ENCODE data around the gene FOXO6.

FOXO6 gene

GRCh38 chr1:41320895-41321676 is 40.1 kb upstream of the FOXO6 start:
- peaks cover 0 to 17% of the 10 kb centered on the region in 2 donors for H3K4me1 ChIP-seq (ENCODE audit: control insufficient read depth in 1 of 2, insufficient read depth in 2 of 2, low read length in 2 of 2)
- no peaks in the 10 kb centered on the region for H3K36me3 ChIP-seq (ENCODE audit: control insufficient read depth in 1 of 2, insufficient read depth in 2 of 2, low read length in 2 of 2)
- no peak overlapping the region for H3K27ac ChIP-seq (ENCODE audit: low read length)
- H3K4me3 ChIP-seq (ENCODE audit: low read depth in 1 of 2, low read length in 2 of 2) = no peak overlapping the region
- no peaks in the 10 kb centered on the region for H3K9me3 ChIP-seq (ENCODE audit: control insufficient read depth in 1 of 2, low read length in 2 of 2)
- no peaks in the 10 kb centered on the region for H3K27me3 ChIP-seq (ENCODE audit: low read depth, low read length)

GRCh38 chr1:41322101-41322661 is 39.1 kb upstream of the FOXO6 start:
- Histone ChIP-seq H3K9me3 (ENCODE audit: control insufficient read depth in 1 of 2, low read length in 2 of 2) (no peaks in the 10 kb centered on the region), H3K4me1 (ENCODE audit: control insufficient read depth in 1 of 2, insufficient read depth in 2 of 2, low read length in 2 of 2) (peaks cover 0 to 17% of the 10 kb centered on the region in 2 donors), H3K36me3 (ENCODE audit: control insufficient read depth in 1 of 2, insufficient read depth in 2 of 2, low read length in 2 of 2) (no peaks in the 10 kb centered on the region), H3K27ac (ENCODE audit: low read length) (no peak overlapping the region), H3K27me3 (ENCODE audit: low read depth, low read length) (no peaks in the 10 kb centered on the region), H3K4me3 (ENCODE audit: low read depth in 1 of 2, low read length in 2 of 2) (no peak overlapping the region)

GRCh38 chr1:41322835-41323234 is 38.4 kb upstream of the FOXO6 start:
- no peaks in the 10 kb centered on the region for H3K36me3 ChIP-seq (ENCODE audit: control insufficient read depth in 1 of 2, insufficient read depth in 2 of 2, low read length in 2 of 2)
- peaks cover 0 to 17% of the 10 kb centered on the region in 2 donors for H3K4me1 ChIP-seq (ENCODE audit: control insufficient read depth in 1 of 2, insufficient read depth in 2 of 2, low read length in 2 of 2)
- no peak overlapping the region for H3K27ac ChIP-seq (ENCODE audit: low read length)
- no peaks in the 10 kb centered on the region for H3K9me3 ChIP-seq (ENCODE audit: control insufficient read depth in 1 of 2, low read length in 2 of 2)
- H3K4me3 ChIP-seq (ENCODE audit: low read depth in 1 of 2, low read length in 2 of 2) = no peak overlapping the region
- H3K27me3 ChIP-seq (ENCODE audit: low read depth, low read length) = no peaks in the 10 kb centered on the region

GRCh38 chr1:41323243-41323642 is 38.0 kb upstream of the FOXO6 start:
- H3K9me3 ChIP-seq (ENCODE audit: control insufficient read depth in 1 of 2, low read length in 2 of 2) = no peaks in the 10 kb centered on the region
- H3K36me3 ChIP-seq (ENCODE audit: control insufficient read depth in 1 of 2, insufficient read depth in 2 of 2, low read length in 2 of 2) = no peaks in the 10 kb centered on the region
- H3K4me1 ChIP-seq (ENCODE audit: control insufficient read depth in 1 of 2, insufficient read depth in 2 of 2, low read length in 2 of 2) = peaks cover 0 to 17% of the 10 kb centered on the region in 2 donors
- no peak overlapping the region for H3K4me3 ChIP-seq (ENCODE audit: low read depth in 1 of 2, low read length in 2 of 2)
- no peaks in the 10 kb centered on the region for H3K27me3 ChIP-seq (ENCODE audit: low read depth, low read length)
- no peak overlapping the region for H3K27ac ChIP-seq (ENCODE audit: low read length)

- Histone ChIP-seq H3K9me3 (ENCODE audit: control insufficient read depth in 1 of 2, low read length in 2 of 2) (no peaks in the 10 kb centered on the region), H3K36me3 (ENCODE audit: control insufficient read depth in 1 of 2, insufficient read depth in 2 of 2, low read length in 2 of 2) (no peaks in the 10 kb centered on the region), H3K27me3 (ENCODE audit: low read depth, low read length) (no peaks in the 10 kb centered on the region), H3K4me3 (ENCODE audit: low read depth in 1 of 2, low read length in 2 of 2) (no peak overlapping the region), H3K27ac (ENCODE audit: low read length) (no peak overlapping the region), H3K4me1 (ENCODE audit: control insufficient read depth in 1 of 2, insufficient read depth in 2 of 2, low read length in 2 of 2) (no peaks in the 10 kb centered on the region)
These were observed 35.4 kb upstream of the FOXO6 start for GRCh38 chr1:41325801-41326200.

GRCh38 chr1:41327383-41327999 is 33.7 kb upstream of the FOXO6 start:
- no peaks in the 10 kb centered on the region for H3K36me3 ChIP-seq (ENCODE audit: control insufficient read depth in 1 of 2, insufficient read depth in 2 of 2, low read length in 2 of 2)
- no peaks in the 10 kb centered on the region for H3K9me3 ChIP-seq (ENCODE audit: control insufficient read depth in 1 of 2, low read length in 2 of 2)
- no peak overlapping the region for H3K4me3 ChIP-seq (ENCODE audit: low read depth in 1 of 2, low read length in 2 of 2)
- H3K27ac ChIP-seq (ENCODE audit: low read length) = no peak overlapping the region
- no peaks in the 10 kb centered on the region for H3K4me1 ChIP-seq (ENCODE audit: control insufficient read depth in 1 of 2, insufficient read depth in 2 of 2, low read length in 2 of 2)
- no peaks in the 10 kb centered on the region for H3K27me3 ChIP-seq (ENCODE audit: low read depth, low read length)

- H3K27me3 ChIP-seq (ENCODE audit: low read depth, low read length) = no peaks in the 10 kb centered on the region
- H3K9me3 ChIP-seq (ENCODE audit: control insufficient read depth in 1 of 2, low read length in 2 of 2) = peaks cover 0 to 1% of the 10 kb centered on the region in 2 donors
- no peaks in the 10 kb centered on the region for H3K4me1 ChIP-seq (ENCODE audit: control insufficient read depth in 1 of 2, insufficient read depth in 2 of 2, low read length in 2 of 2)
- no peaks in the 10 kb centered on the region for H3K36me3 ChIP-seq (ENCODE audit: control insufficient read depth in 1 of 2, insufficient read depth in 2 of 2, low read length in 2 of 2)
- H3K4me3 ChIP-seq (ENCODE audit: low read depth in 1 of 2, low read length in 2 of 2) = no peak overlapping the region
- H3K27ac ChIP-seq (ENCODE audit: low read length) = no peak overlapping the region
These were observed 33.1 kb upstream of the FOXO6 start for GRCh38 chr1:41328001-41328615.

- Histone ChIP-seq H3K4me3 (ENCODE audit: low read depth in 1 of 2, low read length in 2 of 2) (no peak overlapping the region), H3K36me3 (ENCODE audit: control insufficient read depth in 1 of 2, insufficient read depth in 2 of 2, low read length in 2 of 2) (no peaks in the 10 kb centered on the region), H3K27me3 (ENCODE audit: low read depth, low read length) (no peaks in the 10 kb centered on the region), H3K4me1 (ENCODE audit: control insufficient read depth in 1 of 2, insufficient read depth in 2 of 2, low read length in 2 of 2) (no peaks in the 10 kb centered on the region), H3K9me3 (ENCODE audit: control insufficient read depth in 1 of 2, low read length in 2 of 2) (peaks cover 0 to 3% of the 10 kb centered on the region in 2 donors), H3K27ac (ENCODE audit: low read length) (no peak overlapping the region)
These were observed 32.2 kb upstream of the FOXO6 start for GRCh38 chr1:41328780-41329640.

- H3K36me3 ChIP-seq (ENCODE audit: control insufficient read depth in 1 of 2, insufficient read depth in 2 of 2, low read length in 2 of 2) = no peaks in the 10 kb centered on the region
- no peaks in the 10 kb centered on the region for H3K4me1 ChIP-seq (ENCODE audit: control insufficient read depth in 1 of 2, insufficient read depth in 2 of 2, low read length in 2 of 2)
- no peak overlapping the region for H3K4me3 ChIP-seq (ENCODE audit: low read depth in 1 of 2, low read length in 2 of 2)
- peaks cover 0 to 6% of the 10 kb centered on the region in 2 donors for H3K9me3 ChIP-seq (ENCODE audit: control insufficient read depth in 1 of 2, low read length in 2 of 2)
- H3K27ac ChIP-seq (ENCODE audit: low read length) = no peak overlapping the region
- H3K27me3 ChIP-seq (ENCODE audit: low read depth, low read length) = no peaks in the 10 kb centered on the region
These were observed 31.3 kb upstream of the FOXO6 start for GRCh38 chr1:41329662-41330587.
